Sigmoid colon (tissue), 7 donors: ENCODE data around the gene LPO. TPM values are rescaled to one million over a fixed set of nuclear protein-coding genes. Genes with fewer than 3 reads are reported as not detected.

Experiments used
- DNase-seq: peaks from one replicate; pipeline ENCODE4 v3.0.0-alpha.2; 2019
- H3K27ac ChIP-seq, 4 donors: fragments of 200-600 bp; sonication (generic); one replicate each; pipeline ENCODE4 v1.5.1; 2016 to 2019; ENCODE audit warnings: mild to moderate bottlenecking in 1 of 4
- H3K27me3 ChIP-seq, 3 donors: fragments of 200-600 bp; sonication (generic); one replicate each; pipeline ENCODE4 v1.5.1; 2019; ENCODE audit warnings: mild to moderate bottlenecking in 1 of 3
- H3K36me3 ChIP-seq, 4 donors: fragments of 200-600 bp; sonication (generic); one replicate each; pipeline ENCODE4 v1.5.1; 2016 to 2019
- H3K4me1 ChIP-seq, 4 donors: fragments of 200-600 bp; sonication (generic); one replicate each; pipeline ENCODE4 v1.5.1; 2017 to 2019
- H3K4me3 ChIP-seq, 4 donors: fragments of 200-600 bp; sonication (generic); one replicate each; pipeline ENCODE4 v1.5.1; 2017 to 2019; ENCODE audit warnings: mild to moderate bottlenecking in 2 of 4, moderate library complexity in 1 of 4
- H3K9me3 ChIP-seq, 4 donors: fragments of 200-600 bp in 3 of 4; sonication (generic) in 3 of 4; one replicate each; pipeline versions ENCODE4 v1.5.1 to v1.6.1; 2013 to 2019
- CTCF ChIP-seq, 4 experiments: fragments of 450-650 bp in 3 of 4; fragments of 200-600 bp in 1 of 4; IDR thresholded peaks; one replicate each; pipeline ENCODE4 v1.5.1; 2016 to 2019; ENCODE audit warnings: antibody characterized with exemption in 4 of 4, mild to moderate bottlenecking in 3 of 4, moderate library complexity in 2 of 4
- EP300 ChIP-seq, 4 donors: sonication (generic); formaldehyde crosslinking; IDR thresholded peaks; one replicate each; pipeline ENCODE4 v1.6.1; 2017; ENCODE audit warnings: antibody characterized with exemption in 4 of 4
- POLR2A ChIP-seq, 2 donors: fragments of 450-650 bp; IDR thresholded peaks; one replicate each; pipeline ENCODE4 v1.6.1; 2016; ENCODE audit warnings: antibody characterized with exemption in 2 of 2, mild to moderate bottlenecking in 2 of 2, moderate library complexity in 2 of 2
- POLR2AphosphoS5 ChIP-seq, 4 donors: sonication (generic); formaldehyde crosslinking; IDR thresholded peaks; one replicate each; pipeline ENCODE4 v1.6.1; 2017; ENCODE audit warnings: antibody characterized with exemption in 4 of 4
- WGBS, 2 donors: extraction: QIAGEN DNeasy Blood & Tissue Kit; methylation state at CpG; one replicate each; pipeline ENCODE4 v1.1.7; 2013; 5-methylcytosine and 5-hydroxymethylcytosine counted together
- intact Hi-C: fragments of 100-400 bp; cut with DNase I; formaldehyde crosslinking; loops from one replicate; pipeline ENCODE4 v1.15.1; 2023
- polyA plus RNA-seq, 3 donors: library from polyadenylated mRNA; stranded (reverse); fragments of 200-250 nt; gene quantifications; one replicate each; pipeline ENCODE4 v1.2.3, GENCODE V29; 2013
- total RNA-seq, 4 donors: library from RNA; depleted of rRNA; stranded (reverse); fragments of >200 nt; gene quantifications; one replicate each; pipeline ENCODE4 v1.1.0, GENCODE V29; 2016
- donor health status: healthy with polysubstance abuse.
- donor health status: Bipolar disorder and iron deficiency.
- donor health status: healthy.

The LPO gene
- total and polyA plus RNA-seq, 7 donors, result not detected

GRCh38 chr17:58316260-58316960, 78.0 kb downstream of the LPO start:
- H3K4me1 ChIP-seq, result no peaks in the 10 kb centered on the region
- peak; percentile 56 for DNase-seq
- no peaks in the 10 kb centered on the region for H3K36me3 ChIP-seq
- H3K27ac ChIP-seq, result no peak overlapping the region
- WGBS, 2 donors, result 88 to 91% methylated on average over 8 of the region's 8 CpGs
- H3K4me3 ChIP-seq, result no peak overlapping the region
- TF ChIP-seq EP300 (IDR thresholded peaks at IDR 0.05), result no peak
- no peak for TF ChIP-seq POLR2AphosphoS5 (IDR thresholded peaks at IDR 0.05)
- TF ChIP-seq POLR2A (IDR thresholded peaks at IDR 0.05), result no peak
- no peak for TF ChIP-seq CTCF (IDR thresholded peaks at IDR 0.05)
- H3K27me3 ChIP-seq, result no peaks in the 10 kb centered on the region
- no peaks in the 10 kb centered on the region for H3K9me3 ChIP-seq
- intact Hi-C loops, result no loop called here

GRCh38 chr17:58317421-58318064, 79.2 kb downstream of the LPO start:
- WGBS, 2 donors, result 7 to 23% methylated on average over 5 of the region's 5 CpGs
- H3K36me3 ChIP-seq, result peaks cover 0 to 8% (median 0%) of the 10 kb centered on the region in 4 donors
- intact Hi-C loops, result no loop called here
- peak in 3 of 4 experiments; percentile 15 to 40 (median 38) for TF ChIP-seq CTCF (IDR thresholded peaks at IDR 0.05)
- TF ChIP-seq EP300 (IDR thresholded peaks at IDR 0.05), result no peak
- no peak for TF ChIP-seq POLR2A (IDR thresholded peaks at IDR 0.05)
- TF ChIP-seq POLR2AphosphoS5 (IDR thresholded peaks at IDR 0.05), result no peak
- no peaks in the 10 kb centered on the region for H3K27me3 ChIP-seq
- DNase-seq, result peak; percentile 58
- no peaks in the 10 kb centered on the region for H3K9me3 ChIP-seq
- no peak overlapping the region for H3K27ac ChIP-seq
- no peak overlapping the region for H3K4me3 ChIP-seq
- H3K4me1 ChIP-seq, result no peaks in the 10 kb centered on the region

- H3K36me3 ChIP-seq, result peaks cover 0 to 8% (median 0%) of the 10 kb centered on the region in 4 donors
These were observed 79.7 kb downstream of the LPO start for GRCh38 chr17:58318065-58318481.

More at GRCh38 chr17:58318065-58318481, 79.7 kb downstream of the LPO start:
- H3K27me3 ChIP-seq, result no peaks in the 10 kb centered on the region
- no peak overlapping the region for H3K27ac ChIP-seq
- peaks cover 0 to 2% (median 1%) of the 10 kb centered on the region in 4 donors for H3K4me1 ChIP-seq
- DNase-seq, result peak; percentile 59
- no peaks in the 10 kb centered on the region for H3K9me3 ChIP-seq
- intact Hi-C loops, result no loop called here
- no peak overlapping the region for H3K4me3 ChIP-seq
- TF ChIP-seq POLR2AphosphoS5 (IDR thresholded peaks at IDR 0.05) (no peak), CTCF (IDR thresholded peaks at IDR 0.05) (no peak), EP300 (IDR thresholded peaks at IDR 0.05) (no peak), POLR2A (IDR thresholded peaks at IDR 0.05) (no peak)
- WGBS, 2 donors, result 87 to 93% methylated on average over 9 of the region's 9 CpGs

Other genes starting within 250 kb of the LPO start
- gene SRSF1, start 231.3 kb upstream of the LPO start, total RNA-seq, result 100 to 1,000 TPM; 138 to 214 (median 151) TPM
- 100 to 1,000 TPM in 1 of 3 donors, 10 to 100 TPM in 2; 90.6 to 125 (median 93.7) TPM for gene SRSF1, start 231.3 kb upstream of the LPO start, polyA plus RNA-seq
- 10 to 100 TPM; 19.4 to 28.9 (median 22.8) TPM for gene DYNLL2, start 155.2 kb upstream of the LPO start, total RNA-seq
- 10 to 100 TPM; 26.4 to 44.9 (median 32.1) TPM for gene DYNLL2, start 155.2 kb upstream of the LPO start, polyA plus RNA-seq
- gene OR4D1, start 90.2 kb upstream of the LPO start, total RNA-seq, result not detected
- gene OR4D1, start 90.2 kb upstream of the LPO start, polyA plus RNA-seq, result under 1 TPM in 1 of 3 donors, not detected in 2; 0.07 TPM
- gene OR4D2, start 71.6 kb upstream of the LPO start, total RNA-seq, result not detected
- gene OR4D2, start 71.6 kb upstream of the LPO start, polyA plus RNA-seq, result not detected
- not detected for gene EPX, start 45.9 kb upstream of the LPO start, total RNA-seq
- gene EPX, start 45.9 kb upstream of the LPO start, polyA plus RNA-seq, result under 1 TPM in 1 of 3 donors, not detected in 2; 0.03 TPM
- 10 to 100 TPM in 1 of 4 donors, 1 to 10 TPM in 3; 6.1 to 11.0 (median 8.4) TPM for gene MKS1, start 19.3 kb upstream of the LPO start, total RNA-seq
- gene MKS1, start 19.3 kb upstream of the LPO start, polyA plus RNA-seq, result 1 to 10 TPM; 3.0 to 10.0 (median 6.6) TPM
- under 1 TPM in 1 of 4 donors, not detected in 3; 0.36 TPM for gene MPO, start 42.4 kb downstream of the LPO start, total RNA-seq
- under 1 TPM in 1 of 3 donors, not detected in 2; 0.44 TPM for gene MPO, start 42.4 kb downstream of the LPO start, polyA plus RNA-seq
- 10 to 100 TPM; 12.5 to 28.4 (median 17.0) TPM for gene TSPOAP1, start 90.2 kb downstream of the LPO start, total RNA-seq
- 1 to 10 TPM in 2 of 3 donors, under 1 TPM in 1; 0.69 to 7.2 (median 3.6) TPM for gene TSPOAP1, start 90.2 kb downstream of the LPO start, polyA plus RNA-seq
- 10 to 100 TPM; 50.5 to 65.3 (median 57.4) TPM for gene SUPT4H1, start 113.6 kb downstream of the LPO start, total RNA-seq
- gene SUPT4H1, start 113.6 kb downstream of the LPO start, polyA plus RNA-seq, result 100 to 1,000 TPM in 1 of 3 donors, 10 to 100 TPM in 2; 90.1 to 114 (median 99.3) TPM
- gene RNF43, start 178.9 kb downstream of the LPO start, total RNA-seq, result under 1 TPM in 3 of 4 donors, not detected in 1; 0.14 to 0.33 (median 0.28) TPM
- gene RNF43, start 178.9 kb downstream of the LPO start, polyA plus RNA-seq, result 10 to 100 TPM in 1 of 3 donors, 1 to 10 TPM in 2; 6.5 to 19.3 (median 7.2) TPM
- under 1 TPM in 1 of 4 donors, not detected in 3; under 0.01 TPM for gene HSF5, start 249.8 kb downstream of the LPO start, total RNA-seq
- gene HSF5, start 249.8 kb downstream of the LPO start, polyA plus RNA-seq, result under 1 TPM in 1 of 3 donors, not detected in 2; 0.29 TPM